SK-N-SH (cell line): ENCODE measurements around the gene CLEC2A. TPM values are rescaled to one million over a fixed set of nuclear protein-coding genes. Genes with fewer than 3 reads are reported as not detected.

ENCODE experiments used
- CTCF ChIA-PET: fragments of 300-600, 350-600 bp; formaldehyde crosslinking; extraction: SDS; loops from one replicate; lab custom pipeline; 2021; lab: Yijun Ruan, JAX
- POLR2A ChIA-PET: fragments of 350-600 bp; sonication (Branson Sonifier 250); formaldehyde crosslinking; extraction: SDS; loops from one replicate; lab custom pipeline; 2020; ENCODE audit warnings: antibody characterized with exemption, inconsistent platforms; lab: Yijun Ruan, JAX
- DNase-seq: peaks from one replicate; pipeline ENCODE4 v3.0.0; 2012
- H2AFZ ChIP-seq: fragments of 200-600 bp; sonication (generic); 2 replicates; pipeline ENCODE4 v1.8.1; 2016; ENCODE audit warnings: antibody characterized with exemption, mild to moderate bottlenecking, low read depth
- H3F3A ChIP-seq: fragments of 200-600 bp; sonication (generic); replicated peaks from 2 replicates; pipeline ENCODE3; 2016; ENCODE audit warnings: antibody characterized with exemption, mild to moderate bottlenecking; ENCODE audit not compliant: insufficient read depth
- H3K27ac ChIP-seq, 2 experiments: fragments of 200-500 bp in 1 of 2; fragments of 200-600 bp in 1 of 2; sonication (Bioruptor generic) in 1 of 2; sonication (generic), shearing (Covaris generic) in 1 of 2; 2 replicates each; pipeline versions ENCODE4 v1.5.1 to v1.6.1; 2014 to 2016; ENCODE audit warnings: low read depth in 2 of 2, inconsistent platforms in 1 of 2, low read length in 1 of 2, mild to moderate bottlenecking in 1 of 2, mixed read lengths in 1 of 2
- H3K27me3 ChIP-seq: fragments of 200-600 bp; sonication (generic), shearing (Covaris generic); 2 replicates; pipeline ENCODE4 v1.6.1; 2016; ENCODE audit warnings: mixed run types; ENCODE audit not compliant: insufficient read depth
- H3K36me3 ChIP-seq, 2 experiments: fragments of 200-500 bp in 1 of 2; fragments of 200-600 bp in 1 of 2; sonication (Bioruptor generic) in 1 of 2; sonication (generic) in 1 of 2; replicated peaks in 1 of 2; 2 replicates each; pipeline versions ENCODE3 to v1.5.1; 2014 to 2016; ENCODE audit warnings: low read length in 1 of 2, mild to moderate bottlenecking in 1 of 2; ENCODE audit not compliant: insufficient read depth in 2 of 2, control insufficient read depth in 1 of 2
- H3K4me1 ChIP-seq, 2 experiments: fragments of 200-500 bp in 1 of 2; fragments of 200-600 bp in 1 of 2; sonication (Bioruptor generic) in 1 of 2; sonication (generic), shearing (Covaris generic) in 1 of 2; 2 replicates each; pipeline versions ENCODE4 v1.5.1 to v1.6.1; 2014 to 2016; ENCODE audit warnings: low read depth in 1 of 2, low read length in 1 of 2, mixed run types in 1 of 2; ENCODE audit not compliant: insufficient read depth in 2 of 2, control insufficient read depth in 1 of 2
- H3K4me2 ChIP-seq: fragments of 200-600 bp; sonication (generic), shearing (Covaris generic); 2 replicates; pipeline ENCODE4 v1.6.1; 2017; ENCODE audit warnings: mixed run types
- H3K4me3 ChIP-seq, 2 experiments: fragments of 200-500 bp in 1 of 2; fragments of 200-600 bp in 1 of 2; sonication (Bioruptor generic) in 1 of 2; sonication (generic), shearing (Covaris generic) in 1 of 2; 2 replicates each; pipeline versions ENCODE4 v1.5.1 to v1.8.1; 2014 to 2016; ENCODE audit warnings: low read depth in 2 of 2, inconsistent platforms in 1 of 2, low read length in 1 of 2, mild to moderate bottlenecking in 1 of 2, mixed read lengths in 1 of 2, moderate library complexity in 1 of 2
- H3K79me2 ChIP-seq: fragments of 200-600 bp; sonication (generic); 2 replicates; pipeline ENCODE4 v1.8.1; 2017; ENCODE audit warnings: mild to moderate bottlenecking; ENCODE audit not compliant: insufficient read depth
- H3K9ac ChIP-seq: fragments of 200-600 bp; sonication (generic); 2 replicates; pipeline ENCODE4 v1.6.1; 2017; ENCODE audit warnings: mixed run types
- H3K9me2 ChIP-seq: fragments of 200-600 bp; sonication (generic); 2 replicates; pipeline ENCODE4 v1.6.1; 2017; ENCODE audit warnings: mixed run types
- H3K9me3 ChIP-seq: fragments of 200-600 bp; sonication (generic); 2 replicates; pipeline ENCODE4 v1.6.1; 2017; ENCODE audit warnings: mixed run types, mild to moderate bottlenecking, moderate library complexity
- H4K20me1 ChIP-seq: fragments of 200-600 bp; sonication (generic); 2 replicates; pipeline ENCODE4 v1.6.1; 2017; ENCODE audit warnings: mild to moderate bottlenecking, mixed run types; ENCODE audit not compliant: insufficient read depth
- CHD2 ChIP-seq: fragments of 150-350 bp; IDR thresholded peaks from 2 replicates; pipeline ENCODE4 v1.6.1; 2018; ENCODE audit warnings: low read length; ENCODE audit not compliant: partially characterized antibody
- ELF1 ChIP-seq: IDR thresholded peaks from 2 replicates; pipeline ENCODE4 v1.4.0; 2012
- EZH2phosphoT487 ChIP-seq: fragments of 200-600 bp; sonication (generic); IDR thresholded peaks from 2 replicates; pipeline ENCODE4 v1.6.1; 2017; ENCODE audit warnings: low read depth, mixed run types, mild to moderate bottlenecking, antibody characterized with exemption, moderate library complexity, borderline replicate concordance
- FOXJ3 ChIP-seq: sonication (generic); formaldehyde crosslinking; IDR thresholded peaks from 2 replicates; pipeline ENCODE4 v1.5.1; 2020; ENCODE audit warnings: mild to moderate bottlenecking, missing genetic modification reagents
- FOXM1 ChIP-seq: IDR thresholded peaks from 2 replicates; pipeline ENCODE4 v1.4.0; 2012; ENCODE audit warnings: low read depth, mild to moderate bottlenecking
- GATA2 ChIP-seq: sonication (generic); formaldehyde crosslinking; IDR thresholded peaks from 2 replicates; pipeline ENCODE4 v1.5.0; 2020; ENCODE audit warnings: mild to moderate bottlenecking, missing genetic modification reagents
- MEF2A ChIP-seq: IDR thresholded peaks from 2 replicates; pipeline ENCODE4 v1.4.0; 2012; ENCODE audit warnings: low read depth, borderline replicate concordance
- MXI1 ChIP-seq: IDR thresholded peaks from 2 replicates; pipeline ENCODE4 v1.6.1; 2012; ENCODE audit warnings: mild to moderate bottlenecking, low read depth, low read length, improper control_type of control experiment
- NRF1 ChIP-seq: IDR thresholded peaks from 2 replicates; pipeline ENCODE4 v1.6.1; 2012; ENCODE audit warnings: low read depth, mild to moderate bottlenecking, low read length
- POLR2AphosphoS5 ChIP-seq: IDR thresholded peaks from 2 replicates; pipeline ENCODE4 v1.6.1; 2012; ENCODE audit warnings: low read depth, low read length
- RAD21 ChIP-seq: IDR thresholded peaks from 2 replicates; pipeline ENCODE4 v1.6.1; 2012; ENCODE audit warnings: mild to moderate bottlenecking, low read length
- RFX5 ChIP-seq: IDR thresholded peaks from 2 replicates; pipeline ENCODE4 v1.6.1; 2012; ENCODE audit warnings: mild to moderate bottlenecking, improper control_type of control experiment, low read length
- RXRA ChIP-seq: IDR thresholded peaks from 2 replicates; pipeline ENCODE4 v1.4.0; 2012; ENCODE audit warnings: low read depth, mild to moderate bottlenecking, borderline replicate concordance
- SIN3A ChIP-seq: IDR thresholded peaks from 2 replicates; pipeline ENCODE4 v1.6.1; 2012; ENCODE audit warnings: low read depth, mild to moderate bottlenecking, low read length, moderate library complexity, borderline replicate concordance
- SMC3 ChIP-seq: IDR thresholded peaks from 2 replicates; pipeline ENCODE4 v1.6.1; 2012; ENCODE audit warnings: low read depth, low read length, improper control_type of control experiment
- TAF1 ChIP-seq: IDR thresholded peaks from 2 replicates; pipeline ENCODE4 v1.6.1; 2012; ENCODE audit warnings: low read depth, mild to moderate bottlenecking, low read length, moderate library complexity, borderline replicate concordance
- TCF12 ChIP-seq: IDR thresholded peaks from 2 replicates; pipeline ENCODE4 v1.4.0; 2012
- TEAD4 ChIP-seq: IDR thresholded peaks from 2 replicates; pipeline ENCODE4 v1.4.0; 2012; ENCODE audit warnings: mild to moderate bottlenecking, borderline replicate concordance; ENCODE audit not compliant: insufficient read depth
- WGBS: methylation state at CpG from one replicate; pipeline ENCODE4 v1.1.6; 2017; ENCODE audit warnings: low lambda C conversion rate; 5-methylcytosine and 5-hydroxymethylcytosine counted together
- polyA plus RNA-seq, 3 experiments: library from polyadenylated mRNA; depleted of rRNA; stranded (reverse); fragments of >200 nt; gene quantifications; 2 replicates each; pipeline ENCODE4 v1.2.3, GENCODE V29; 2012
- TF ChIP-seq, protein P1 (sequence below): fragments of 150-350 bp; IDR thresholded peaks from 2 replicates; pipeline ENCODE4 v1.6.1; 2016; ENCODE audit warnings: mild to moderate bottlenecking, low read depth, low read length
- TF ChIP-seq, protein P2 (sequence below): fragments of 200-600 bp; sonication (generic); IDR thresholded peaks from 2 replicates; pipeline ENCODE4 v1.6.1; 2017; ENCODE audit warnings: antibody characterized with exemption, mild to moderate bottlenecking, moderate library complexity
- TF ChIP-seq, protein P3 (sequence below): IDR thresholded peaks from 2 replicates; pipeline ENCODE4 v1.4.0; 2012; ENCODE audit warnings: low read depth, borderline replicate concordance

Gene CLEC2A
- polyA plus RNA-seq, 1 of the 3 experiments (the other 2 are of a cell fraction) = not detected

DNA sequence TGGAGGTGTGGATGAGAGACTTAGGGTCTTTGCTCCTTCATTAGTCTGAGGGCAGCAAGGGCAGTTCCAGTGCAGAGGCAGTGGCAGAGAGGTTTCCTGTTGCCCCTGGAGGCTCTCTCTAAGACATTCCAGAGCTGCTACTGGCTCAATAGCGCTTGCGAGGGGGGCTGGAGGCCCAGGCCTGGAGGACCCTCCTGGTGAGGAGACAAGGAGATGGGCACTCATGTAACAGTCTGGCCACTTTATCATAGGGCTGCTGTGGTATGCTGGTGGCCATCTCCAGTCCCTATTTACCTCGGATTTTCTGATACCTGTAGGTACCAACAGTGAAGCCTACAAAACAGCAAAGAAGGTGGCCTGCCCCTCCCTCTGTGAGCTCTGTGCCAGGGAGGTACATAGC, 12.7 kb downstream of the CLEC2A start:
- H3K4me2 ChIP-seq = no peak overlapping the region
- POLR2A ChIA-PET = no interaction called here
- CTCF ChIA-PET = no interaction called here
- no peaks in the 10 kb centered on the region for H3K79me2 ChIP-seq
- 0% methylated on average over 1 of the region's 3 CpGs for WGBS
- H3K9ac ChIP-seq = no peak overlapping the region
- TF ChIP-seq, protein P1, sequence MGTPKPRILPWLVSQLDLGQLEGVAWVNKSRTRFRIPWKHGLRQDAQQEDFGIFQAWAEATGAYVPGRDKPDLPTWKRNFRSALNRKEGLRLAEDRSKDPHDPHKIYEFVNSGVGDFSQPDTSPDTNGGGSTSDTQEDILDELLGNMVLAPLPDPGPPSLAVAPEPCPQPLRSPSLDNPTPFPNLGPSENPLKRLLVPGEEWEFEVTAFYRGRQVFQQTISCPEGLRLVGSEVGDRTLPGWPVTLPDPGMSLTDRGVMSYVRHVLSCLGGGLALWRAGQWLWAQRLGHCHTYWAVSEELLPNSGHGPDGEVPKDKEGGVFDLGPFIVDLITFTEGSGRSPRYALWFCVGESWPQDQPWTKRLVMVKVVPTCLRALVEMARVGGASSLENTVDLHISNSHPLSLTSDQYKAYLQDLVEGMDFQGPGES = no peak
- no peak for TF ChIP-seq EZH2phosphoT487
- no peak for TF ChIP-seq TCF12
- TF ChIP-seq RXRA = no peak
- TF ChIP-seq NRF1 = no peak
- no peak for TF ChIP-seq FOXJ3 (CRISPR knock-in tag)
- TF ChIP-seq, protein P2, sequence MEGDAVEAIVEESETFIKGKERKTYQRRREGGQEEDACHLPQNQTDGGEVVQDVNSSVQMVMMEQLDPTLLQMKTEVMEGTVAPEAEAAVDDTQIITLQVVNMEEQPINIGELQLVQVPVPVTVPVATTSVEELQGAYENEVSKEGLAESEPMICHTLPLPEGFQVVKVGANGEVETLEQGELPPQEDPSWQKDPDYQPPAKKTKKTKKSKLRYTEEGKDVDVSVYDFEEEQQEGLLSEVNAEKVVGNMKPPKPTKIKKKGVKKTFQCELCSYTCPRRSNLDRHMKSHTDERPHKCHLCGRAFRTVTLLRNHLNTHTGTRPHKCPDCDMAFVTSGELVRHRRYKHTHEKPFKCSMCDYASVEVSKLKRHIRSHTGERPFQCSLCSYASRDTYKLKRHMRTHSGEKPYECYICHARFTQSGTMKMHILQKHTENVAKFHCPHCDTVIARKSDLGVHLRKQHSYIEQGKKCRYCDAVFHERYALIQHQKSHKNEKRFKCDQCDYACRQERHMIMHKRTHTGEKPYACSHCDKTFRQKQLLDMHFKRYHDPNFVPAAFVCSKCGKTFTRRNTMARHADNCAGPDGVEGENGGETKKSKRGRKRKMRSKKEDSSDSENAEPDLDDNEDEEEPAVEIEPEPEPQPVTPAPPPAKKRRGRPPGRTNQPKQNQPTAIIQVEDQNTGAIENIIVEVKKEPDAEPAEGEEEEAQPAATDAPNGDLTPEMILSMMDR = no peak
- no peak for TF ChIP-seq ELF1
- no peak for TF ChIP-seq MEF2A
- no peak for TF ChIP-seq TAF1
- TF ChIP-seq RFX5 = no peak
- TF ChIP-seq, protein P3, sequence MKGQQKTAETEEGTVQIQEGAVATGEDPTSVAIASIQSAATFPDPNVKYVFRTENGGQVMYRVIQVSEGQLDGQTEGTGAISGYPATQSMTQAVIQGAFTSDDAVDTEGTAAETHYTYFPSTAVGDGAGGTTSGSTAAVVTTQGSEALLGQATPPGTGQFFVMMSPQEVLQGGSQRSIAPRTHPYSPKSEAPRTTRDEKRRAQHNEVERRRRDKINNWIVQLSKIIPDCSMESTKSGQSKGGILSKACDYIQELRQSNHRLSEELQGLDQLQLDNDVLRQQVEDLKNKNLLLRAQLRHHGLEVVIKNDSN = no peak
- no peak for TF ChIP-seq TEAD4
- TF ChIP-seq MXI1 = no peak
- TF ChIP-seq CHD2 = no peak
- no peak for TF ChIP-seq FOXM1
- TF ChIP-seq POLR2AphosphoS5 = no peak
- no peaks in the 10 kb centered on the region for H3K4me1 ChIP-seq
- no peak for DNase-seq
- no peaks in the 10 kb centered on the region for H3K9me3 ChIP-seq
- no peaks in the 10 kb centered on the region for H3F3A ChIP-seq
- no peaks in the 10 kb centered on the region for H3K27me3 ChIP-seq
- H2AFZ ChIP-seq = no peak overlapping the region
- H3K36me3 ChIP-seq = no peaks in the 10 kb centered on the region
- H4K20me1 ChIP-seq = no peaks in the 10 kb centered on the region
- no peaks in the 10 kb centered on the region for H3K9me2 ChIP-seq
- H3K27ac ChIP-seq = no peak overlapping the region
- H3K4me3 ChIP-seq = no peak overlapping the region

DNA sequence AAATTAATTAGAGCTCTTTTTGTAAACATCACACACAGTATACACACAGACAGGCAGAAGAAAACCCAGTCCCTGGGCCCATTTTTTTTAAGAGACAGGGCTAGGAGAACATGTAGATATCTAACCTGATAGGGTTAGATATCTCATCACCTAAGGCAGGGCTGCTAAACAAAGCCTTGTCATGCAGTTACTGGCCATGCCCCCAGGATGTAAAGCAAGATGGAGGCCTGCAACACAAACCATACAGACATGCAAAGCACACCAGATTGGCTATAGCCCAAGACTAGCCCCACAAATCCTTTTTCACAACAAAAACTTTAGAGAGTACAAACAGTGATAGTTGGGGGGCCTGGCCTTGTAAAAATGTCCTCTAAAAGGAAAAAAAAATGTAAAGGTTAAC, 20.5 kb downstream of the CLEC2A start:
- H3K4me1 ChIP-seq = no peaks in the 10 kb centered on the region
- H3F3A ChIP-seq = no peaks in the 10 kb centered on the region
- DNase-seq = no peak
- TF ChIP-seq RAD21 (no peak), RXRA (no peak), SMC3 (no peak), GATA2 (CRISPR knock-in tag) (no peak), RFX5 (no peak), SIN3A (no peak), TAF1 (no peak), FOXJ3 (CRISPR knock-in tag) (no peak)
- TF ChIP-seq, protein P2 = no peak
- TF ChIP-seq, all 33 proteins: peak for 0
- CTCF ChIA-PET = no interaction called here
- H3K9me3 ChIP-seq = no peaks in the 10 kb centered on the region
- no peaks in the 10 kb centered on the region for H3K36me3 ChIP-seq
- POLR2A ChIA-PET = no interaction called here
- no peak overlapping the region for H3K27ac ChIP-seq
- H3K4me2 ChIP-seq = no peak overlapping the region
- H4K20me1 ChIP-seq = no peaks in the 10 kb centered on the region
- no peaks in the 10 kb centered on the region for H3K27me3 ChIP-seq
- no peak overlapping the region for H3K9ac ChIP-seq
- no peaks in the 10 kb centered on the region for H3K9me2 ChIP-seq
- no peak overlapping the region for H2AFZ ChIP-seq
- no peak overlapping the region for H3K4me3 ChIP-seq
- H3K79me2 ChIP-seq = no peaks in the 10 kb centered on the region
